DND-41 (cell line): ENCODE results near the gene MAGI1.

ENCODE experiments used
- CTCF ChIP-seq: IDR thresholded peaks from 2 replicates; pipeline ENCODE4 v1.5.1; 2012; ENCODE audit warnings: borderline replicate concordance, low read length, moderate library complexity, mild to moderate bottlenecking; ENCODE audit not compliant: poor library complexity, severe bottlenecking; ENCODE audit errors: extremely low read depth
- EZH2 ChIP-seq: IDR thresholded peaks from 3 replicates; pipeline ENCODE4 v1.6.1; 2012; ENCODE audit warnings: borderline replicate concordance, low read depth, mild to moderate bottlenecking, moderate library complexity, low read length, inconsistent platforms; ENCODE audit not compliant: severe bottlenecking

DNA sequence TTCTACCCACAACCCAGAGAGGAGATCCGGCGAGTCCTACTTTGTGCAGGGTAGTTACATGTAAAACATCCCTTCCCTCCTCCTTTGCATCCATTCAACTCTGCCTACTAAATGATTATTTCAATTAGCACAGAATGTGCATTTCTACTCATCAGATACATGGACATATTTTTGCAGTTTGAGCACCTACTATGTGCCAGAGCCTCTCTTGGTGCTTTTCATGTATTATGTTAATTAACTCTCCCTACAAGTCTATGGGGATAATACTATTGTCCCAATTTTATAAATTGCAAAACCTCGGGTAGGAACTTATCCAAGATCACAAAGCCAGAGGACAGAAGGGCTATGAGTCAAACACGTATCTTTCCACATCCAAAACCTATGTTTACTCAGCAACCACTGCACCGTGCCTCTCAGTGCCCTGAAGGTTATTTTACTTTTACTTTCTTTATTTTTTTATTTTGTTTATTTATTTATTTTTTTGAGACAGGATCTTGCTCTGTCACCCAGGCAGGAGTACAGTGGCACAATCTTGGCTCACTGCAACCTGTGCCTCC lies 432.8 kb downstream of the MAGI1 start:
- no peak for TF ChIP-seq EZH2
- TF ChIP-seq CTCF: no peak
